ENCODE data around the gene JAZF1. TPM values are rescaled to one million over a fixed set of nuclear protein-coding genes. Genes with fewer than 3 reads are reported as not detected.

JAZF1 gene
- total and polyA plus RNA-seq, 2 of the 8 experiments (the other 6 are each of a cell fraction or from before 2014, with no cell fraction given) = 2.6 to 21.8 TPM

DNA sequence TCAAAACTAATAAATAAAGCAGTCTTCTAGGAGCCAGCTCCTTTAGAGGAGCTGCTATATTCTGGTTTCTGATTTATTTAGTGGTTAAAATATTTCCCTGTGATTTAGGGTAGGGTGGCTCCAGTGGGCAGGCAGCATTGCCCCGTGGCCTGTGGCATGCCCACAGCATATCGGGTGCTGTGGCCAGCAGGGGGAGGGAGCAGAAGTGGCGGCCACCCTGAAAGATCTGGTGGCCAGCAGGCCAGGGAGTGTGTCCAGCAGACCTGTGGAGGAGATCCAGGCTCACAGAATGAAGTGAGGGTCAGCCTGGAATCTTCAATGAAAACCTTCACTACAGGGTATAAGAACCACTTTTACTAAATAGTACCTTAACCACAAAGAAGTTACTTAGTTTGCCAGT is 251.5 kb downstream of the JAZF1 start (continued):
- TF ChIP-seq TAF7 (optimal IDR thresholded peaks at IDR 0.05; ENCODE audit: borderline replicate concordance, low read depth, low read length) (no peak), HDAC6 (IDR thresholded peaks at IDR 0.05; ENCODE audit: low read depth, low read length) (no peak)

Data from H1 (cell line).